Stimulated activated CD4-positive, alpha-beta T cell treated with anti-CD3 and anti-CD28 coated beads, Interleukin-12 subunit alpha, Interleukin-12 subunit beta, amount 100 ng/mL, for 48 hours (primary cell): ENCODE data around the gene PSMC4.
"Not testable (repeated sequence)": the region's sequence is repeated elsewhere in the genome, so short reads cannot be mapped to it uniquely, and the experiment has no call there.

Experiments
- DNase-seq, 3 donors: peaks; one replicate each; pipeline ENCODE4 v3.0.0-alpha.2; 2020; ENCODE audit warnings: low read depth in 2 of 3, low spot score in 1 of 3

Gene PSMC4

GRCh38 chr19:39943586-39943985, 27.4 kb upstream of the PSMC4 start:
- no peak for DNase-seq

GRCh38 chr19:39946532-39946931, 24.4 kb upstream of the PSMC4 start:
- DNase-seq: no peak

GRCh38 chr19:39949026-39949747, 21.8 kb upstream of the PSMC4 start:
- DNase-seq: no peak

- DNase-seq: no peak
Observed at GRCh38 chr19:39951065-39951650, 19.8 kb upstream of the PSMC4 start.

GRCh38 chr19:39951686-39952085, 19.3 kb upstream of the PSMC4 start:
- no peak for DNase-seq

GRCh38 chr19:39953915-39954314, 17.1 kb upstream of the PSMC4 start:
- DNase-seq: no peak

GRCh38 chr19:39957886-39958285, 13.1 kb upstream of the PSMC4 start:
- not testable (repeated sequence) for DNase-seq

GRCh38 chr19:39958942-39959341, 12.0 kb upstream of the PSMC4 start:
- DNase-seq: not testable (repeated sequence)

GRCh38 chr19:39959407-39959806, 11.6 kb upstream of the PSMC4 start:
- DNase-seq: not testable (repeated sequence)

- DNase-seq: no peak
Observed at GRCh38 chr19:39963898-39964297, 7.1 kb upstream of the PSMC4 start.

GRCh38 chr19:39966617-39967016, 4.3 kb upstream of the PSMC4 start:
- no peak for DNase-seq

GRCh38 chr19:39967561-39967960, 3.4 kb upstream of the PSMC4 start:
- no peak for DNase-seq

GRCh38 chr19:39968789-39969188, 2.2 kb upstream of the PSMC4 start:
- no peak for DNase-seq

GRCh38 chr19:39969266-39969665, 1.7 kb upstream of the PSMC4 start:
- DNase-seq: no peak

- DNase-seq: no peak
Observed at GRCh38 chr19:39969681-39970424, 1.1 kb upstream of the PSMC4 start.

- DNase-seq: no peak
Observed at GRCh38 chr19:39970425-39970674, 615 bp upstream of the PSMC4 start.

GRCh38 chr19:39971380-39972035, 543 bp downstream of the PSMC4 start:
- no peak for DNase-seq

- no peak for DNase-seq
Observed at GRCh38 chr19:39974377-39975155, 3.6 kb downstream of the PSMC4 start.

GRCh38 chr19:39982883-39983282, 11.9 kb downstream of the PSMC4 start:
- DNase-seq: no peak

GRCh38 chr19:39983695-39984300, 12.8 kb downstream of the PSMC4 start:
- no peak for DNase-seq

GRCh38 chr19:39986643-39987042, 15.7 kb downstream of the PSMC4 start:
- no peak for DNase-seq
